Activated CD8-positive, alpha-beta T cell treated with anti-CD3 and anti-CD28 coated beads for 36 hours (primary cell): ENCODE measurements around the gene SPRR2B. TPM values are rescaled to one million over a fixed set of nuclear protein-coding genes. Genes with fewer than 3 reads are reported as not detected.
"Not testable (repeated sequence)": the region's sequence is repeated elsewhere in the genome, so short reads cannot be mapped to it uniquely, and the experiment has no call there.

ENCODE experiments used
- ATAC-seq: fragments of 200-7000 bp; cut with Tn5 transposase; one replicate; pipeline ENCODE4 v1.10.0; 2021; ENCODE audit warnings: mild to moderate bottlenecking, moderate library complexity
- CTCF ChIA-PET: fragments of 350-600 bp; sonication (Branson Sonifier 250); formaldehyde crosslinking; loops from one replicate; lab custom pipeline; 2021; ENCODE audit warnings: antibody characterized with exemption; lab: Charles Lee
- POLR2A ChIA-PET: fragments of 350-600 bp; sonication (Branson Sonifier 250); formaldehyde crosslinking; loops from one replicate; lab custom pipeline; 2021; ENCODE audit warnings: antibody characterized with exemption; lab: Charles Lee
- DNase-seq: peaks from one replicate; pipeline ENCODE4 v3.0.0-alpha.2; 2020
- H3K27ac Mint-ChIP-seq: one replicate; pipeline ENCODE4 v1.8.0; 2021; ENCODE audit warnings: mild to moderate bottlenecking, mixed read lengths
- H3K27me3 Mint-ChIP-seq: one replicate; pipeline ENCODE4 v1.8.0; 2021; ENCODE audit warnings: mixed read lengths
- H3K36me3 Mint-ChIP-seq: one replicate; pipeline ENCODE4 v1.8.0; 2021; ENCODE audit warnings: low read depth, mixed read lengths
- H3K4me1 Mint-ChIP-seq: one replicate; pipeline ENCODE4 v1.8.0; 2021; ENCODE audit warnings: low read depth, mixed read lengths
- H3K4me3 Mint-ChIP-seq: one replicate; pipeline ENCODE4 v1.8.0; 2021; ENCODE audit warnings: mild to moderate bottlenecking, moderate library complexity, mixed read lengths
- H3K9me3 Mint-ChIP-seq: one replicate; pipeline ENCODE4 v1.8.0; 2021; ENCODE audit warnings: mixed read lengths
- intact Hi-C: fragments of 100-400 bp; cut with micrococcal nuclease; formaldehyde crosslinking; loops from one replicate; pipeline ENCODE4 v1.10.0; 2022
- total RNA-seq, 2 experiments: library from RNA; stranded (reverse); gene quantifications; one replicate each; pipeline ENCODE4 v1.2.3, GENCODE V29; 2021
- TF ChIP-seq, protein P1 (sequence below): fragments of 200-600 bp; IDR thresholded peaks from one replicate; pipeline ENCODE4 v1.8.0; 2022; ENCODE audit warnings: antibody characterized with exemption, mild to moderate bottlenecking

The SPRR2B gene
- total RNA-seq, 2 experiments from 2014 or later, result not detected

DNA sequence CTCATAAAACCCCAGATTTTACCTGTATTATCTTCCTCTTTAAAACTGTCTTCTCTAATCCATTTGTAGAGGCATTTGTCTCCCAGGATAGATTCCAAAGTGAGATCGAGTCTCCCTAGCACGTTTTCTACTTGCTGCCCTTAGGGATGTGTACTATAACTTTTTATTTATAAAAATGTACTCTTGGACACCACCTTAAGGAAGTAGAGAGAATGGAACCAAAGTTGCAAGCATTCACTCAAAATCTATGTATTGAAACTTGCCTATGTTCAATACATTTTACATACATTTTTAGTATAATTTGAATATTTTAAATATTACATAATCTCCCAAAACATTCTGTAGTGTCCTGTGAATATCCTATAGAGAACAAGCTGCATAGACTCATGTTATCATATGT lies 13.3 kb downstream of the SPRR2B start:
- ChIA-PET POLR2A (no interaction called here), CTCF (no interaction called here)
- no peak overlapping the region for H3K27ac Mint-ChIP-seq
- H3K4me3 Mint-ChIP-seq, result no peak overlapping the region
- DNase-seq, result no peak
- H3K36me3 Mint-ChIP-seq, result no peaks in the 10 kb centered on the region
- intact Hi-C loops, result no loop called here
- H3K4me1 Mint-ChIP-seq, result no peaks in the 10 kb centered on the region
- peaks cover 15% of the 10 kb centered on the region for H3K27me3 Mint-ChIP-seq
- TF ChIP-seq, protein P1, sequence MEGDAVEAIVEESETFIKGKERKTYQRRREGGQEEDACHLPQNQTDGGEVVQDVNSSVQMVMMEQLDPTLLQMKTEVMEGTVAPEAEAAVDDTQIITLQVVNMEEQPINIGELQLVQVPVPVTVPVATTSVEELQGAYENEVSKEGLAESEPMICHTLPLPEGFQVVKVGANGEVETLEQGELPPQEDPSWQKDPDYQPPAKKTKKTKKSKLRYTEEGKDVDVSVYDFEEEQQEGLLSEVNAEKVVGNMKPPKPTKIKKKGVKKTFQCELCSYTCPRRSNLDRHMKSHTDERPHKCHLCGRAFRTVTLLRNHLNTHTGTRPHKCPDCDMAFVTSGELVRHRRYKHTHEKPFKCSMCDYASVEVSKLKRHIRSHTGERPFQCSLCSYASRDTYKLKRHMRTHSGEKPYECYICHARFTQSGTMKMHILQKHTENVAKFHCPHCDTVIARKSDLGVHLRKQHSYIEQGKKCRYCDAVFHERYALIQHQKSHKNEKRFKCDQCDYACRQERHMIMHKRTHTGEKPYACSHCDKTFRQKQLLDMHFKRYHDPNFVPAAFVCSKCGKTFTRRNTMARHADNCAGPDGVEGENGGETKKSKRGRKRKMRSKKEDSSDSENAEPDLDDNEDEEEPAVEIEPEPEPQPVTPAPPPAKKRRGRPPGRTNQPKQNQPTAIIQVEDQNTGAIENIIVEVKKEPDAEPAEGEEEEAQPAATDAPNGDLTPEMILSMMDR, result no peak
- ATAC-seq, result no peak
- H3K9me3 Mint-ChIP-seq, result no peaks in the 10 kb centered on the region

DNA sequence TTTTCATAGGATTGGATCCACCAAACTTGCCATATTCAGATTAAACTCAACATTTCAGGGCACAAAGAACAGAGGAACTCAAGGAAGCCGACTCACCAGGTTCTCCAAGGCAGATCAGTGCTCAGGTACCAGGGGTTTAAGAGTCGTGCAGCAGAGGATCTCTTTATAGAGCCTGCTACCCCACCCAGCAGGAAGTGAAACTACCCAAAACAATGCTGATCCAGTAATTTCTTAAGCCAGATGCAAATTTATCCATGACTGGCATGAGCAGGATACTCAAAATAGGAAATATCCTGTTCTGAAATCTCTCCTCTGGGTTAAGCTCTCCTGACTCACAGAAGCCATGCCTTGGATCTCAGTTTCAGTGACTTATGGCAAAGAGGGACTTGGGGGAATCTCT lies 14.0 kb downstream of the SPRR2B start, which contains the start of gene SPRR2A:
Gene SPRR2A, minus strand, starts transcription at position 138 of the 400 bp plus-strand sequence. CDS start 777 bp downstream, outside the sequence.
- ChIA-PET CTCF (no interaction called here), POLR2A (no interaction called here)
- Mint-ChIP-seq H3K9me3 (no peaks in the 10 kb centered on the region), H3K36me3 (no peaks in the 10 kb centered on the region), H3K4me3 (no peak within 1 kb of the TSS), H3K27me3 (peaks cover 20% of the 10 kb centered on the region), H3K4me1 (no peaks in the 10 kb centered on the region), H3K27ac (no peak within 1 kb of the TSS)
- ATAC-seq (no peak), DNase-seq (no peak)
- TF ChIP-seq, protein P1, result no peak
- intact Hi-C loops, result no loop called here

DNA sequence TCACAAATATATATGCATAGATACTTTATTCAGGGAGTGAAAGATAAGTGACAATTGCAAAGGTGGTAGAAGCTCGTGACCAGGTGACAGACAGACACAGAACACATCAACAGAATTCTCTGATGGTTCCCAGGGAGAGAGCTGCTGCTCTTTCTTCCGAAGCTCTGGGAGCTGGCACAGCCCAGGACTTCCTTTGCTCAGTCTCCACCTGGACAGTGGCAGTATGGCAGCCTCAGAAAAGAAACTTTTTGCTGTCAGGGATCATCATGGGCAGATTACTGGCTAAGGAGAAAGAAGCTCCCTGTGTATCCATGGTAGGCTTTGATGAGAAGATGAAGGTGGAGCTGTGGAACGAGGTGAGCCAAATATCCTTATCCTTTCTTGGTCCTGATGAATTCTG lies 15.3 kb downstream of the SPRR2B start:
- ATAC-seq, H3K27ac Mint-ChIP-seq, DNase-seq, H3K9me3 Mint-ChIP-seq, H3K4me1 Mint-ChIP-seq, intact Hi-C loops, H3K36me3 Mint-ChIP-seq, H3K4me3 Mint-ChIP-seq, CTCF ChIA-PET, POLR2A ChIA-PET: not testable (repeated sequence)
- peaks cover 24% of the 10 kb centered on the region for H3K27me3 Mint-ChIP-seq

DNA sequence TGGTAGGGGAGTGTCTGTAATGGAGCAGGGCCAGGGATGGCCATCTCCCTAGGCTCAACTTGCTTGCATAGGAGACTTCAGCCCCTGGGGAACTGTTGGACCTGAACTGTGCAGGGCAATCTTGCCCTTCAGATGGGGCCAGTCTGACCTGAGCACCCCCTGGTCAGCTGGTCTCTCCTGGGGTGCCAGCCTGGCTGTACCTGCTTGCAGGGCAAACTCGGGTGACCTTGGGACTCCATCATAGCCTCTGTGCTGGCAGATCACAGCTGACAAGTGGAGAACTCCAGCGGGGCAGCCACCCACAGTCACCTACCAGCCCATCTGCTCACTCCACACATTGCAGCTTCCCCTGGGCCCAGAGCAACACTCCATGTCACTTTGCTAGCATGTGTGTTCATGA lies 22.2 kb downstream of the SPRR2B start:
- intact Hi-C loops, result no loop called here
- DNase-seq, result no peak
- Mint-ChIP-seq H3K4me1 (no peaks in the 10 kb centered on the region), H3K9me3 (no peaks in the 10 kb centered on the region), H3K36me3 (no peaks in the 10 kb centered on the region), H3K27ac (no peak overlapping the region), H3K4me3 (no peak overlapping the region), H3K27me3 (peaks cover 32% of the 10 kb centered on the region)
- TF ChIP-seq, protein P1, result no peak
- ATAC-seq, result no peak
- ChIA-PET POLR2A (no interaction called here), CTCF (no interaction called here)

DNA sequence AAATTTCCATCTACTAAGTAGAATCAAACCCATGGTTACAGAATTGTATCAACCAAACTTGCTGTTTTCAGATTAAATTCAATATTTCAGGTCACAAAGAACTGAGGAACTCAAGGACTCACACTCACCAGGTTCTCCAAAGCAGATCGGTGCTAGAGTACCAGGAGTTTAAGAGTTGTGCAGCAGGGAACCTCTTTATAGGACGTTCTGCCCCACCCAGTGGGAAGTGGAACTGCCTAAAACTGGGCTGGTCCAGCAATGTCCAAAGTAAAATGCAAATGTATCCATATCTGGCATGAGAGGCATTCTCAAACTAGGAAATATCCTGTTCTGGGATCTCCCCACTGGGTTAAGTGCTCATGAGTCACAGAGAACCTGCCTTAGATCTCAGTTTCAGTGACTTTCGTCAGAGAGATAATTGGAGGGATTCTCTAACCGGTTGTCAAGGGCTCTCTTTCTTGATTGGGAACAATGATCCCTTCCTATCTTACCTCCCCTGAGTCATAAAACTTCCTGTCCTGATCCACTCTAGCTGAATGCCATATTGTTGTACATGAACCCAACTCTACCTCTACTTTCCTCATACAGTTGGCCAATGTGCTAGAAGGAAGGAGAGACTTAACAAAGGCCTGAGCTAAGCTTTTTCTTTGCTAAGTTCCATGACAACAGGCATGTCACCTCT lies 30.3 kb downstream of the SPRR2B start, which contains the start of gene SPRR2D:
Gene SPRR2D, minus strand, starts transcription at position 171 of the 682 bp plus-strand sequence. CDS start 774 bp downstream, outside the sequence.
- ChIA-PET CTCF (no interaction called here), POLR2A (no interaction called here)
- Mint-ChIP-seq H3K4me1 (no peaks in the 10 kb centered on the region), H3K36me3 (no peaks in the 10 kb centered on the region), H3K4me3 (no peak within 1 kb of the TSS), H3K27me3 (peaks cover 34% of the 10 kb centered on the region), H3K9me3 (no peaks in the 10 kb centered on the region), H3K27ac (no peak within 1 kb of the TSS)
- ATAC-seq, result no peak
- no peak for DNase-seq
- TF ChIP-seq, protein P1, result no peak
- intact Hi-C loops, result no loop called here
